DND-41 (cell line): ENCODE data around the gene CHTF18.

Experiments
- EZH2 ChIP-seq: IDR thresholded peaks from 3 replicates; pipeline ENCODE4 v1.6.1; 2012; ENCODE audit warnings: borderline replicate concordance, low read depth, mild to moderate bottlenecking, moderate library complexity, low read length, inconsistent platforms; ENCODE audit not compliant: severe bottlenecking
- TF ChIP-seq, protein P1 (sequence below): IDR thresholded peaks from 2 replicates; pipeline ENCODE4 v1.5.1; 2012; ENCODE audit warnings: borderline replicate concordance, low read length, moderate library complexity, mild to moderate bottlenecking; ENCODE audit not compliant: poor library complexity, severe bottlenecking; ENCODE audit errors: extremely low read depth

DNA sequence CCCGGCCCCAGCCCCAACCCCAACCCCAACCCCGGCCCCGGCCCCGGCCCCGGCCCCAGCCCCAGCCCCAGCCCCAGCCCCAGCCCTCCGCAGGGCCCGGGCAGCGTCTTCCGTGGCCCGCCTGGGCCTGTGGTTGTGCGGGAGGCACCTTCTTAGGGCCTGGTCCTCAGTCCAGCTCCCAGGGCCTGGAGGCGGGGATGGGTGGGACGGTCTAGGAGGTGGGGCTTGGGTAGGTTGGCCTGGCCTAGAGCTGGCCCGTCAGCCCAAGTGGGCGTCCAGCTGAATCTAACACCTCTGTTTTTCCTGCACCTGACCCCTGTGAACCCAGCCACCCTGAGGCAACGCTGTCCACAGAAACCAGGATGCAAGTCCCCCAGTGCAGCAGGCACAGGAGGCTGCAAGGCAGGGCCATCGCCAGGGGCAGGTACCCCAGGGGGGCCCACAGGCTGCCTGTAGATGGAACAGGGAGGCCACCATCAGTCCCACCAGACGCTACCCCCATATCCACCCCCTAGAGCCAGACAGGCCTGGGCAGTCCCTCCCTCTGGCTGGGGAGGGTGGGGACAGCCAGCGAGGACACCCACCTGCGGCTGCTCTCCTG is 19.1 kb upstream of the CHTF18 start:
- TF ChIP-seq, protein P1, sequence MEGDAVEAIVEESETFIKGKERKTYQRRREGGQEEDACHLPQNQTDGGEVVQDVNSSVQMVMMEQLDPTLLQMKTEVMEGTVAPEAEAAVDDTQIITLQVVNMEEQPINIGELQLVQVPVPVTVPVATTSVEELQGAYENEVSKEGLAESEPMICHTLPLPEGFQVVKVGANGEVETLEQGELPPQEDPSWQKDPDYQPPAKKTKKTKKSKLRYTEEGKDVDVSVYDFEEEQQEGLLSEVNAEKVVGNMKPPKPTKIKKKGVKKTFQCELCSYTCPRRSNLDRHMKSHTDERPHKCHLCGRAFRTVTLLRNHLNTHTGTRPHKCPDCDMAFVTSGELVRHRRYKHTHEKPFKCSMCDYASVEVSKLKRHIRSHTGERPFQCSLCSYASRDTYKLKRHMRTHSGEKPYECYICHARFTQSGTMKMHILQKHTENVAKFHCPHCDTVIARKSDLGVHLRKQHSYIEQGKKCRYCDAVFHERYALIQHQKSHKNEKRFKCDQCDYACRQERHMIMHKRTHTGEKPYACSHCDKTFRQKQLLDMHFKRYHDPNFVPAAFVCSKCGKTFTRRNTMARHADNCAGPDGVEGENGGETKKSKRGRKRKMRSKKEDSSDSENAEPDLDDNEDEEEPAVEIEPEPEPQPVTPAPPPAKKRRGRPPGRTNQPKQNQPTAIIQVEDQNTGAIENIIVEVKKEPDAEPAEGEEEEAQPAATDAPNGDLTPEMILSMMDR, result no peak
- TF ChIP-seq EZH2, result no peak
